NT2/D1 (cell line): ENCODE results near the gene STAT2.

Experiments
- SUZ12 ChIP-seq: IDR thresholded peaks from 2 replicates; pipeline ENCODE4 v1.6.1; 2011; ENCODE audit not compliant: insufficient read length, insufficient read depth; ENCODE audit errors: extremely low read depth
- YY1 ChIP-seq: IDR thresholded peaks from 2 replicates; pipeline ENCODE4 v1.6.1; 2011; ENCODE audit not compliant: insufficient read length, insufficient read depth
- ZNF274 ChIP-seq: IDR thresholded peaks from 2 replicates; pipeline ENCODE4 v1.6.1; 2011; ENCODE audit warnings: mild to moderate bottlenecking, low read depth, low read length

DNA sequence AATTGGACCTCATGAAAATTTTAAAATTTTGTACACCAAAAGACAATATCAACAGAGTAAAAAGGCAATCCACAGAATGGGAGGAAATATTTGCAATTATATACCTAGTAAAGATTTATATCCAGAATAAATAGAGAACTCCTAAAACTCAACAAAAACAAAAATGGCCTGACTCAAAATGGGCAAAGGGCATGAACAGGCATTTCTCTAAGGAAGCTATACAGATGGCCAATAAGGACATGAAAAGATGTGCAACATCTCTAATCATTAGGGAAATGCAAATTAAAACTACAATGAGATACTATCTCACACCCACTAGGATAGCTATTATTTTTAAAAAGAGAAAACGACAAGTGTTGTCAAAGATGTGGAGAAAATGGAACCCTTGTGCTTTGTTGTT lies 13.6 kb upstream of the STAT2 start:
- no peak for TF ChIP-seq ZNF274
- no peak for TF ChIP-seq SUZ12
- TF ChIP-seq YY1: no peak
